Activated T-cell treated with anti-CD3 and anti-CD28 coated beads, Interleukin-2, amount 50 U/mL, for 4 hours (primary cell): Measurements from ENCODE around the gene KRTAP13-4. TPM values are rescaled to one million over a fixed set of nuclear protein-coding genes. Genes with fewer than 3 reads are reported as not detected.

Experiments
- ATAC-seq, 2 donors: fragments of 200-7000 bp; cut with Tn5 transposase; one replicate each; pipeline ENCODE4 v1.10.0; 2021
- DNase-seq: peaks from one replicate; pipeline ENCODE4 v3.0.0-alpha.2; 2020
- H3K27me3 Mint-ChIP-seq: one replicate; pipeline ENCODE4 v1.8.0; 2021; ENCODE audit warnings: low read depth, mixed read lengths
- H3K36me3 Mint-ChIP-seq: one replicate; pipeline ENCODE4 v1.8.0; 2022; ENCODE audit warnings: mixed read lengths; ENCODE audit not compliant: insufficient read depth
- H3K4me1 Mint-ChIP-seq: one replicate; pipeline ENCODE4 v1.8.0; 2021; ENCODE audit warnings: low read depth, mixed read lengths
- H3K4me3 Mint-ChIP-seq: one replicate; pipeline ENCODE4 v1.8.0; 2021; ENCODE audit warnings: mild to moderate bottlenecking, moderate library complexity, mixed read lengths
- H3K9me3 Mint-ChIP-seq: one replicate; pipeline ENCODE4 v1.8.0; 2021; ENCODE audit warnings: mixed read lengths
- total RNA-seq, 3 donors: library from RNA; stranded (reverse); gene quantifications; one replicate each; pipeline ENCODE4 v1.2.1, GENCODE V29; 2021

The KRTAP13-4 gene
- total RNA-seq, 3 donors from 2014 or later: not detected

GRCh38 chr21:30448514-30448913 lies 18.5 kb downstream of the KRTAP13-4 start:
- H3K9me3 Mint-ChIP-seq: no peaks in the 10 kb centered on the region
- peaks cover 2% of the 10 kb centered on the region for H3K27me3 Mint-ChIP-seq
- no peak for ATAC-seq
- no peak for DNase-seq
- no peaks in the 10 kb centered on the region for H3K4me1 Mint-ChIP-seq
- no peak overlapping the region for H3K4me3 Mint-ChIP-seq
- H3K36me3 Mint-ChIP-seq: no peaks in the 10 kb centered on the region

GRCh38 chr21:30463713-30464112 lies 33.7 kb downstream of the KRTAP13-4 start:
- Mint-ChIP-seq H3K4me3 (no peak overlapping the region), H3K4me1 (no peaks in the 10 kb centered on the region), H3K36me3 (no peaks in the 10 kb centered on the region), H3K27me3 (peaks cover 5% of the 10 kb centered on the region), H3K9me3 (peaks cover 3% of the 10 kb centered on the region)
- ATAC-seq (no peak), DNase-seq (no peak)

- H3K4me3 Mint-ChIP-seq: no peak overlapping the region
- ATAC-seq: no peak
- H3K27me3 Mint-ChIP-seq: peaks cover 4% of the 10 kb centered on the region
- H3K4me1 Mint-ChIP-seq: no peaks in the 10 kb centered on the region
- no peak for DNase-seq
- H3K36me3 Mint-ChIP-seq: no peaks in the 10 kb centered on the region
- H3K9me3 Mint-ChIP-seq: peaks cover 3% of the 10 kb centered on the region
These were observed 39.1 kb downstream of the KRTAP13-4 start for GRCh38 chr21:30468900-30469714.

- H3K4me1 Mint-ChIP-seq: no peaks in the 10 kb centered on the region
- peaks cover 3% of the 10 kb centered on the region for H3K27me3 Mint-ChIP-seq
- H3K4me3 Mint-ChIP-seq: no peak overlapping the region
- no peak for DNase-seq
- no peaks in the 10 kb centered on the region for H3K9me3 Mint-ChIP-seq
- H3K36me3 Mint-ChIP-seq: no peaks in the 10 kb centered on the region
- ATAC-seq: no peak
These were observed 48.0 kb downstream of the KRTAP13-4 start for GRCh38 chr21:30478004-30478403.

- no peaks in the 10 kb centered on the region for H3K4me1 Mint-ChIP-seq
- no peak overlapping the region for H3K4me3 Mint-ChIP-seq
- peaks cover 2% of the 10 kb centered on the region for H3K27me3 Mint-ChIP-seq
- no peak for ATAC-seq
- DNase-seq: no peak
- no peaks in the 10 kb centered on the region for H3K9me3 Mint-ChIP-seq
- no peaks in the 10 kb centered on the region for H3K36me3 Mint-ChIP-seq
These were observed 49.2 kb downstream of the KRTAP13-4 start for GRCh38 chr21:30479259-30479658.

- H3K9me3 Mint-ChIP-seq: no peaks in the 10 kb centered on the region
- H3K4me3 Mint-ChIP-seq: no peak within 1 kb of the TSS
- DNase-seq: no peak
- ATAC-seq: no peak
- H3K27me3 Mint-ChIP-seq: peaks cover under 1% of the 10 kb centered on the region
- H3K36me3 Mint-ChIP-seq: no peaks in the 10 kb centered on the region
- H3K4me1 Mint-ChIP-seq: no peaks in the 10 kb centered on the region
These were observed 50.1 kb downstream of the KRTAP13-4 start, which contains the start of gene KRTAP19-1 for GRCh38 chr21:30480145-30480544. TSS of gene KRTAP19-1 (minus strand) at chr21:30480367. CDS start at chr21:30480317, 50 bp downstream.

Other genes with a start within 250 kb of the KRTAP13-4 start
- not detected for gene CLDN8, start 214.1 kb upstream of the KRTAP13-4 start, total RNA-seq
- gene KRTAP24-1, start 147.3 kb upstream of the KRTAP13-4 start, total RNA-seq: not detected
- not detected for gene KRTAP25-1, start 140.7 kb upstream of the KRTAP13-4 start, total RNA-seq
- gene KRTAP26-1, start 109.9 kb upstream of the KRTAP13-4 start, total RNA-seq: not detected
- gene KRTAP27-1, start 92.5 kb upstream of the KRTAP13-4 start, total RNA-seq: not detected
- gene KRTAP23-1, start 81.6 kb upstream of the KRTAP13-4 start, total RNA-seq: not detected
- not detected for gene KRTAP13-2, start 57.9 kb upstream of the KRTAP13-4 start, total RNA-seq
- not detected for gene KRTAP13-1, start 34.2 kb upstream of the KRTAP13-4 start, total RNA-seq
- gene KRTAP13-3, start 4.3 kb upstream of the KRTAP13-4 start, total RNA-seq: not detected
- not detected for gene KRTAP15-1, start 10.1 kb downstream of the KRTAP13-4 start, total RNA-seq
- gene KRTAP19-1, start 50.1 kb downstream of the KRTAP13-4 start, total RNA-seq: not detected
- not detected for gene KRTAP19-2, start 57.2 kb downstream of the KRTAP13-4 start, total RNA-seq
- not detected for gene KRTAP19-3, start 61.8 kb downstream of the KRTAP13-4 start, total RNA-seq
- gene KRTAP19-4, start 66.9 kb downstream of the KRTAP13-4 start, total RNA-seq: not detected
- gene KRTAP19-5, start 71.9 kb downstream of the KRTAP13-4 start, total RNA-seq: not detected
- gene KRTAP19-6, start 111.6 kb downstream of the KRTAP13-4 start, total RNA-seq: not detected
- not detected for gene KRTAP19-7, start 131.1 kb downstream of the KRTAP13-4 start, total RNA-seq
- gene KRTAP22-2, start 160.2 kb downstream of the KRTAP13-4 start, total RNA-seq: not detected
- gene KRTAP6-3, start 162.2 kb downstream of the KRTAP13-4 start, total RNA-seq: not detected
- gene KRTAP6-2, start 168.7 kb downstream of the KRTAP13-4 start, total RNA-seq: not detected
- gene KRTAP22-1, start 170.9 kb downstream of the KRTAP13-4 start, total RNA-seq: not detected
- gene KRTAP6-1, start 183.7 kb downstream of the KRTAP13-4 start, total RNA-seq: not detected
- gene KRTAP20-1, start 186.2 kb downstream of the KRTAP13-4 start, total RNA-seq: not detected
- not detected for gene KRTAP20-4, start 190.4 kb downstream of the KRTAP13-4 start, total RNA-seq
- gene KRTAP20-2, start 205.0 kb downstream of the KRTAP13-4 start, total RNA-seq: not detected
- gene KRTAP20-3, start 212.6 kb downstream of the KRTAP13-4 start, total RNA-seq: not detected